HG03432 (cell line): ENCODE measurements around the gene ABR.
"Not testable (repeated sequence)": the region's sequence is repeated elsewhere in the genome, so short reads cannot be mapped to it uniquely, and the experiment has no call there.

ENCODE experiments used
- ATAC-seq: cut with Tn5 transposase; IDR thresholded peaks from one replicate; pipeline ENCODE4 v1.9.1; 2021; ENCODE audit warnings: mild to moderate bottlenecking, moderate library complexity; ENCODE audit not compliant: unreplicated experiment

ABR gene

GRCh38 chr17:996554-997344 lies 183.0 kb downstream of the ABR start, which contains the start of gene TIMM22:
Gene TIMM22 (plus strand): TSS chr17:997129. CDS start chr17:997143, 14 bp downstream.
- ATAC-seq: peak; percentile 94

GRCh38 chr17:995324-995723 lies 184.5 kb downstream of the ABR start:
- ATAC-seq: not testable (repeated sequence)

GRCh38 chr17:992933-993332 lies 186.8 kb downstream of the ABR start:
- ATAC-seq: no peak

- no peak for ATAC-seq
Observed at GRCh38 chr17:988561-988960, 191.2 kb downstream of the ABR start.

- ATAC-seq: no peak
Observed at GRCh38 chr17:987931-988330, 191.8 kb downstream of the ABR start.

GRCh38 chr17:986322-986929 lies 193.4 kb downstream of the ABR start:
- ATAC-seq: no peak

- no peak for ATAC-seq
Observed at GRCh38 chr17:983921-984320, 195.9 kb downstream of the ABR start.

- ATAC-seq: no peak
Observed at GRCh38 chr17:981292-981658, 198.5 kb downstream of the ABR start.

- peak; percentile 58 for ATAC-seq
Observed at GRCh38 chr17:980406-981291, 199.1 kb downstream of the ABR start.

- peak; percentile 67 for ATAC-seq
Observed at GRCh38 chr17:979539-980405, 200.0 kb downstream of the ABR start, which contains the start of gene NXN. Gene NXN (minus strand): TSS chr17:979776.

- peak; percentile 50 for ATAC-seq
Observed at GRCh38 chr17:979212-979538, 200.6 kb downstream of the ABR start.

GRCh38 chr17:978103-979093 lies 201.4 kb downstream of the ABR start:
- no peak for ATAC-seq

- ATAC-seq: no peak
Observed at GRCh38 chr17:977166-977565, 202.6 kb downstream of the ABR start.

GRCh38 chr17:976312-976711 lies 203.5 kb downstream of the ABR start:
- ATAC-seq: no peak

GRCh38 chr17:975371-975915 lies 204.3 kb downstream of the ABR start:
- no peak for ATAC-seq

GRCh38 chr17:974778-975177 lies 205.0 kb downstream of the ABR start:
- not testable (repeated sequence) for ATAC-seq

GRCh38 chr17:973053-973452 lies 206.7 kb downstream of the ABR start:
- ATAC-seq: no peak

GRCh38 chr17:971861-972260 lies 207.9 kb downstream of the ABR start:
- ATAC-seq: not testable (repeated sequence)

GRCh38 chr17:970364-970763 lies 209.4 kb downstream of the ABR start:
- ATAC-seq: no peak
